Mononuclear cell (primary cell): ENCODE results near the gene MRPS26. TPM values are rescaled to one million over a fixed set of nuclear protein-coding genes. Genes with fewer than 3 reads are reported as not detected.
"Not testable (repeated sequence)": the region's sequence is repeated elsewhere in the genome, so short reads cannot be mapped to it uniquely, and the experiment has no call there.

ENCODE experiments used
- H3K27me3 ChIP-seq: 2 replicates; pipeline ENCODE4 v1.6.0; 2011; ENCODE audit warnings: low read length, control low read depth; ENCODE audit not compliant: insufficient read depth
- H3K4me1 ChIP-seq: 2 replicates; pipeline ENCODE4 v1.5.1; 2011; ENCODE audit warnings: mild to moderate bottlenecking, low read length, control low read depth; ENCODE audit not compliant: insufficient read depth
- H3K4me3 ChIP-seq: 2 replicates; pipeline ENCODE4 v1.5.1; 2011; ENCODE audit warnings: mild to moderate bottlenecking, low read length, moderate library complexity
- H3K9me3 ChIP-seq: 2 replicates; pipeline ENCODE4 v1.5.1; 2011; ENCODE audit warnings: low read depth, mild to moderate bottlenecking, control low read depth, low read length
- total RNA-seq: library from RNA; depleted of rRNA; stranded (reverse); fragments of >200 nt; gene quantifications from one replicate; pipeline ENCODE4 v1.2.3, GENCODE V29; 2012

Gene MRPS26
- total RNA-seq, result 11.0 TPM

GRCh38 chr20:3045816-3046676 is at the start of gene MRPS26:
Gene MRPS26 (plus strand): TSS chr20:3046052. CDS start chr20:3046069, 17 bp downstream.
- Histone ChIP-seq H3K4me1 (peaks cover 22% of the 10 kb centered on the region), H3K9me3 (no peaks in the 10 kb centered on the region), H3K27me3 (no peaks in the 10 kb centered on the region), H3K4me3 (peak within 1 kb of the TSS; percentile 74)

- Histone ChIP-seq H3K27me3 (no peaks in the 10 kb centered on the region), H3K9me3 (no peaks in the 10 kb centered on the region), H3K4me3 (no peak overlapping the region), H3K4me1 (no peaks in the 10 kb centered on the region)
Observed at GRCh38 chr20:2998728-2999127, 47.1 kb upstream of the MRPS26 start.

GRCh38 chr20:3000852-3001523 is 44.9 kb upstream of the MRPS26 start:
- Histone ChIP-seq H3K4me3 (no peak overlapping the region), H3K4me1 (no peaks in the 10 kb centered on the region), H3K27me3 (no peaks in the 10 kb centered on the region), H3K9me3 (no peaks in the 10 kb centered on the region)

- Histone ChIP-seq H3K9me3 (no peaks in the 10 kb centered on the region), H3K4me1 (no peaks in the 10 kb centered on the region), H3K4me3 (no peak overlapping the region), H3K27me3 (no peaks in the 10 kb centered on the region)
Observed at GRCh38 chr20:3003416-3003815, 42.4 kb upstream of the MRPS26 start.

GRCh38 chr20:3010985-3011723 is 34.7 kb upstream of the MRPS26 start:
- no peak overlapping the region for H3K4me3 ChIP-seq
- H3K9me3 ChIP-seq, result no peaks in the 10 kb centered on the region
- no peaks in the 10 kb centered on the region for H3K4me1 ChIP-seq
- no peaks in the 10 kb centered on the region for H3K27me3 ChIP-seq

- H3K4me3 ChIP-seq, result no peak overlapping the region
Observed at GRCh38 chr20:3011752-3012151, 34.1 kb upstream of the MRPS26 start.

GRCh38 chr20:3013771-3014170 is 32.1 kb upstream of the MRPS26 start:
- Histone ChIP-seq H3K27me3 (no peaks in the 10 kb centered on the region), H3K4me1 (no peaks in the 10 kb centered on the region), H3K9me3 (no peaks in the 10 kb centered on the region), H3K4me3 (no peak overlapping the region)

More at GRCh38 chr20:3011752-3012151, 34.1 kb upstream of the MRPS26 start:
- Histone ChIP-seq H3K27me3 (no peaks in the 10 kb centered on the region), H3K4me1 (no peaks in the 10 kb centered on the region), H3K9me3 (no peaks in the 10 kb centered on the region)

GRCh38 chr20:3014179-3014578 is 31.7 kb upstream of the MRPS26 start:
- Histone ChIP-seq H3K4me3 (no peak overlapping the region), H3K9me3 (no peaks in the 10 kb centered on the region), H3K27me3 (no peaks in the 10 kb centered on the region), H3K4me1 (no peaks in the 10 kb centered on the region)

- Histone ChIP-seq H3K9me3 (no peaks in the 10 kb centered on the region), H3K4me3 (no peak overlapping the region), H3K27me3 (no peaks in the 10 kb centered on the region), H3K4me1 (no peaks in the 10 kb centered on the region)
Observed at GRCh38 chr20:3014662-3015061, 31.2 kb upstream of the MRPS26 start.

- H3K27me3 ChIP-seq, H3K4me3 ChIP-seq, H3K9me3 ChIP-seq, H3K4me1 ChIP-seq: not testable (repeated sequence)
Observed at GRCh38 chr20:3015302-3015701, 30.6 kb upstream of the MRPS26 start.

- no peaks in the 10 kb centered on the region for H3K4me1 ChIP-seq
- no peak overlapping the region for H3K4me3 ChIP-seq
- H3K9me3 ChIP-seq, result no peaks in the 10 kb centered on the region
- no peaks in the 10 kb centered on the region for H3K27me3 ChIP-seq
Observed at GRCh38 chr20:3021327-3021726, 24.5 kb upstream of the MRPS26 start.

GRCh38 chr20:3021777-3022176 is 24.1 kb upstream of the MRPS26 start:
- H3K4me3 ChIP-seq, result no peak overlapping the region
- no peaks in the 10 kb centered on the region for H3K27me3 ChIP-seq

GRCh38 chr20:3022559-3023490 is 23.0 kb upstream of the MRPS26 start:
- not testable (repeated sequence) for H3K9me3 ChIP-seq, H3K27me3 ChIP-seq, H3K4me3 ChIP-seq, H3K4me1 ChIP-seq

More at GRCh38 chr20:3021777-3022176, 24.1 kb upstream of the MRPS26 start:
- no peaks in the 10 kb centered on the region for H3K9me3 ChIP-seq
- H3K4me1 ChIP-seq, result no peaks in the 10 kb centered on the region

- H3K9me3 ChIP-seq, result no peaks in the 10 kb centered on the region
- no peak overlapping the region for H3K4me3 ChIP-seq
- H3K4me1 ChIP-seq, result no peaks in the 10 kb centered on the region
- no peaks in the 10 kb centered on the region for H3K27me3 ChIP-seq
Observed at GRCh38 chr20:3027987-3028386, 17.9 kb upstream of the MRPS26 start.
